GM18868 (cell line): ENCODE results near the gene PDE4B.

Source experiments
- ATAC-seq: cut with Tn5 transposase; IDR thresholded peaks from one replicate; pipeline ENCODE4 v1.9.1; 2021; ENCODE audit warnings: mild to moderate bottlenecking, moderate library complexity; ENCODE audit not compliant: unreplicated experiment

The PDE4B gene

DNA sequence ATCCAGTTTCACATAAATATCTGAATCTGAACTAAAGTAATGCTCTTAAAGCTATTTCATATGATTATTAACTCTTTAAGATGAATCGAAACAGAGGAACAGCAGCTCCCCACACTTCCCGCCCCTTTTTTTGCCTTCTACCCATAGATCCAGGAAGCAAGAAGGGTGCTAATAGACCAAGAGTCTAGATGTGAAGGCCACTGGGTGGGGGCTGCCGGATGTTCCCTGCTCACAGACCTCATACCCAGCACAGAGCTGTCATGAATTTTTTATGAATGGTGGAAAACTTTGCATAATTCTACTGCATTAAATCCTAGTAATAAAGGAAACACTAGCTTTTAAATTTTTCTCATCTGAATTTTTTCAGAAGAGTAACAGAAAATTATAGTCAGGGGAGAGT lies 457.4 kb downstream of the PDE4B start:
- no peak for ATAC-seq

DNA sequence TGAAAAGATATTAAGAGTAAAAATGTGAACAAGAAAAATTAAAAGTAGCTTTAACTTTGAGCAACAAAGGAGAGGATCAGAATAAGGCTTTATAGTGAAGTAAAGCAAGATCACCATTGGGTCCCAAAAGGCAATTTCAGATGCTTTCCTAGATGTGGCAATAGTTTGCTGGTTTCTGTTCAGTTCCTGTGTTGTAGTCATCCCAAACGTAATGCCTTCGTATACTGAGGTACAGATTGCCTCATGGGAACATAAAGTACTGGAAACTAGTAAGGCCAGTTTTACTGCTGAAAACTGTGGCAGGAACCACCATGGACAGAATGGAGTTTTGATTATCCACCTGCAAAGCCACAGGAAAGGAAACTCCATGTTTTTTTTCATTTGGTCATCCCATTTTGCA lies 457.8 kb downstream of the PDE4B start:
- ATAC-seq, result no peak

DNA sequence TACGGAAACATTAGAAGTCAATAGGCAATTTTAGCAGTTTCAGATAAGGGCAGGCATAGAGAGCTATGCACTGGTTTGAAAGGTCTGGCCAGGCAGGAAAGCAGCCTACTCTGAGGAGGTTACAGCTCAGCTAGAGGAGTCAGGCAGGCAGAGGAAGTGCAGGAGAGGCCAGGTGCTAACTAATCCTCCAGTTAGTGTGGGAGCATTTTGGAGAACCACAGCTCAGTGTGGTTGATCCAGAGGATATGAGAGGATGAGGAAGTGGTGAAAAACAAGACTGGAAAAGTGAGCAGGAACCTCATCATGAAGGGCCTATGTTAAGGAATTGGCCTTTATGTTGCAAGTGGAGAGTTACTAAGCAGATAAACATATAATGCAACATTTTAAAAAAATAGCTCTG lies 458.9 kb downstream of the PDE4B start:
- peak; percentile 54 for ATAC-seq

DNA sequence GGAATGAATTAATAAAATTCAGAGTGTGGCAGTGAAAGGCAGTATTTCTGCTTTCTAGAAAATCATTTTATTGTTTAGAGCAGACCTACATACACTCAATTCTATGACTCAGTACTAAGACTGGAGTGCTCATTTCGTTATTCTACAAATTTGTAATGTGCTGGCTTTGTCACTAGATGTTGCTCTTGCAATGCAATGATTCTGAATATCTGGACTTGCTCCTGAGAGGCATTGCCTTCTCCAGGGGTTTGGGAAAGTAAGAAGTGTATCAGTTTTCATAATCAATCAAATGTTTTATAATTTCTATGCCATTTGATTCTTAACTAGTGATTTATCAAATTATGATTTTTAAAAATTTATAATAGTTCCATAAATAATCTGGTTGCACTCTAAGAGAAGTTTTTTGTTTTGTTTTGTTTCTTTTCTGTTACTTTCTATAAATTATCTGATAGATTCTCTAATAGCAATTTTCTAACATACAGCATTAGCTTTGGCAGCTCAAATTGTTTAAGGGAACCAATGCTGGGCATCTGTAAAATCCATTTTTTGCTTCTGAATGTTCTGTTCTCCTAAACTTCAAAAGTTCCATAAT lies 460.7 kb downstream of the PDE4B start:
- ATAC-seq, result peak; percentile 76

DNA sequence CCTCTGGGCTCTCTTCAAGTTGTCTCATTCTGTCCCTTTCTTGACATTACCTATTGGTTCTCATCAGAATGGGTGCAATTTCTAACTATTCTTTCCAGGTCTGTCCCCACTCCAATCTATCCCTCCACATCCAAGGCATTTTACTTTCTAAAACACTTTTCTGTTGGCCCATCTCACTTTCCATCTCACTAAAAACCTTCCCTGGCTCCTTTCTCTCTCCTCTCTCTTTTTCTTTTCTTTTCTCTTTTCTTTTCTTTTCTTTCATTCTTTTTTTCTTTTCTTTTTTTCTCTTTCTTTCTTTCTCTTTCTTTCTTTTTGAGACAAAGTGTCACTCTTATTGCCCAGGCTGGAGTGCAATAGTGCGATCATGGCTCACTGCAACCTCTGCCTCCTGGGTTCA lies 462.1 kb downstream of the PDE4B start:
- no peak for ATAC-seq

DNA sequence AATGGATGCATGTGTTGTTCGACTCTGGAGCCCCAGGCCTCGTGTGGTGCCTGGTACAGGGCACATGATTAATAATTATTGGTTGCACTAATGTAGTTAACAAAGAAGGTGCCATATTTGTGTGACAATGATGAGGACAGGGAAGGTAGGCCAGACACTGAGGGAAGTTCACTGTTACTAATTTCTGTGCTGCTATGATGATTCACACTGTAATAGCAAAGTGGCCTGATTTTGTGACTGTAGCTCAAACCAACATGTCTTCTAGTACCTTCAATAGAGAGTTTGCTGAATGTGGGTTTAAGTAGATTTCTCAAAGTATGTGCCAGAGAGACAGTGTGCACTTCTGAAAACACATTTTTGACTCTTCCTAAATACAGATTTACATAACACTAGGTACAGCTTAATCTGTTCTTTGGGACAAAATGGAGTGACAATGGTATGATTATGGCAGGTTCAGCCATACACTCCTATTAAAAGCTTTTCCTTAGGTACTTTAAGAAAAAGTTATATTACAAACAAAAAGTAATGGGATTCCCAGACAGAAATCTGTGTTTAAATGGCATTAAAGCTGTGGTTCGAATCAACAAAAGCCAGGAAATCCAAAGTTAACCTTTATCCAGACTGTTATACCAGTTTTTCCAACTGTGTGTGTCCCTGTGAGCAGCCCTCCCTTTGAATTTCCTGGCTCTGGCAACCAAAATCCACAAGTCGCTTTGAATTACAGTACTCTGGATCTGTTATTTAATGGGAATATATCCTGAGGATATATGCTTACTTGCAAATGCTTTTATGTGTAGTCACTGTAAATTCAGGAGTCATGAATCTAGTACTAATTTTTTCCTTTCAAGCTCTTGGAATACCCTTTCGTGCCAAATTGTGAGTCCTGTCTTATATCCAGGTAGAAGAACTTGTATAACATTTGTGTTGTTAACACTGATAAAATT lies 464.2 kb downstream of the PDE4B start:
- no peak for ATAC-seq

DNA sequence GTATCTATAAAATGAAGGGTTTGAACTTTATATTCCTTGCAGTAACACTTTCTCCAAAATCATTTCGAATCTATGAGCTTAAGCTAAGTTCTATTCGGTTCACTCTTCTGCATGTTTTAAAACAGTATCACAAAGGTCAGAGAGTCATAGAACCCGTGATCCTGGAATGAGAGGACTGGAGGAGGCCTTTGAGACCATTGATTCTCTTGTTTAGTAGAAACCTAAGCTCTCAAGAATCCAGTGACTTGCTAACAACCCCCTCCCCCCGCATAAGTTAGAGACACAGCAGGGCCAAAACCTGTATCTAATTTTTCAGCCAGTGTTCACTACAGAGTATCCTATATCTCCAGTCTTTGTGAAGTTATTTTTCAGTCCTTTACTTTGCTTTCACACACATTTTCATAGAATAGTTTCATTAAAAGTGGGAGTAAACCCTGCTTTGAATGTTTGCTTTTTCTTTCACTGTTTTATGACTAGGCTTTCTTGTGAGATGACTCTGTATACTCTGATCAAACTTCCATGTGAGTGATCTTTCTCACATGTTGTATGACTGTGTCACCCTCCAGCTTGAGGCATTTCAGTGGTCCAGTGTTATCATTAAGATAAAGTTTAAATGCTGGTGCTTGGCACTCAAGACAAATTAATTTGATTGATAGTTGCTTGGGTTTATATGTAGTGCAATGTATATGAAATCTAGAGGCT lies 465.9 kb downstream of the PDE4B start:
- peak; percentile 83 for ATAC-seq

DNA sequence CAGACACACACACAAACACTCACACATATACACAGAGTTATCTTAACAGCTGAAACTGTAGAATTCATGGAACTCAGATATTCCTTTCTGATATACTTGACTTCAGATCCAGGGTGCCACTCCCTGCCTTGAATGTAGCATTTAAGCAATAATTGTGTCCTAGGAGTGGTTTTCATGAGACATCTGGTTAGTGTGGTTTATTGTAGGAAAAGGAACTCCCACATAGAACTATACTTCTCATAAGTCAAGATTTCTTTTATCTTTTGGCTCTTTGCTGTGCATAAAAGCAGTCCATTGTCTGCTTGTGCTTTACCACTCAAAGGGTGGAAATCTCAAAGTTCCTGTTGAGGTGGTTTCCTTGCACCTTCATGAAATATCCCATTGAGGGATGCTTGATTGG lies 468.7 kb downstream of the PDE4B start:
- no peak for ATAC-seq

DNA sequence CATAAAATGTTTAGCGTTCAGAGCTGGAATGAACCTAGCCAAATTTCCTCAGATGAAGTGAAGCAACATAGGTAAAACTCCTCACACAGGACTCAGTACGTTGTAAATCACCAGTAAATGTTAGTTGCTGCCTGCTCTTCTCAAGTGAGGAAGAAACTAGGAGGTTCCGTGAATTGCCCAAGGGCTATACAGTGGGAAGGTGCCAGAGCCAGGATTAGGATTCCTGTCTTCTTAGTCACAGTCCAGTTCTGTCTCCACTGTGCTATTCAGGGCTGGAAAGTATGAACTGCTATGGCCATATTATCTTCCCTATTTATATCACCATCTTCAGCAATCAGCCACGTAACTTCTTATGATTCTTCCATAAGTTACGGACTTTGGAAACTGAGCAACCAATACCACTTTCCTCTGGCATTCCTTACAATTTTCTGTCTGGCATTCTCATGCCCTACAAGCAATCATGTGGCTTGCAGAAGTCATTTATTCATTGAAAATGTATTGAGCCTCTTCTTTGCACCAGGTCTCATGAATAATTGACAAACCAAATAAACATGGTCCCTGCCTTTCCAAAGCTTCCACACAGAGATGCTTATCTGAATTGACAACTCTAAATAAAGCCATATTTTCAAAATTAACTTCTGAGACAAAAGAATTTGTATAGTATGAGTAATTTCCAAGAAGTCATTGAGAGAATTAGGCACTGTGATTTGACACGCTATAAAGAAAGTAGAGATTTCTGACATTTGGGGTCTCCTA lies 469.7 kb downstream of the PDE4B start:
- ATAC-seq, result no peak

DNA sequence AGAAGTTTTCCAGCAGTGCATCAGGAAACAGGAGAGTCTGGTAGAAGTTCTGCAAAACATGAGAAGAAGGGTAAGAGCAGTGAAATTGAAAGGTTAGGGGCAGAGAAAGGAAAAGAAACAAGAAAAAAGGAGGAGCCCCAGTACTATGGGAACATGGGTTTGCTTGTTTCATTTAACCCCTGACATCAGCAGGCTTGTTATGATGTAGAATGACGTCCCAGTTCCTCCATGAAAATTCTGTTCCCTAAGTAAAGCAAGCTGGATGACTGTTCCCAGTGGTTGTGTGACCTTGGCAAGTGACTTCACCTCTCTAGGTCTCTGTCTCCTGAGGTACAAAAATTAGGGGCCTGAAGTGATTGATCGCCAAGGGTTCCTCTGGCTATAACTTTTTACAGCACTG lies 472.6 kb downstream of the PDE4B start:
- no peak for ATAC-seq

DNA sequence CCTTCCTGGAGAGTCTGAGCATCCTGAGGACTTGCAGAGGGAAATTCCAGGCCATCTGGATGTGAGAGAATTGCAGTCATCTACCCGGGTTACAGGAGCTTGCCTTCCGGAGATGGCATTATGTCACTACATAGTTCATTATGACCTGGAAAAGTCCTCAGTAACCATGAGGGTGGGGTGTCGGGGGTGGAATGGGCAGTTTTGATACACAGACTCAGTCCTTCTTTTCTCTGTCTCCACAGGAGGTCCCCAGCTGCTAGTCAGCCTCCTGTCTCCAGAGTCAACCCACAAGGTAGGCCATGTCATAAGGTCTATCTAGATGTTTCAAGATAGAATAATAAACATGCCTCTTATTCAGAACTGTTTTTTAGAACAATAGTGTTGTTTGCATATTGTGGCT lies 473.1 kb downstream of the PDE4B start:
- ATAC-seq, result peak; percentile 46

DNA sequence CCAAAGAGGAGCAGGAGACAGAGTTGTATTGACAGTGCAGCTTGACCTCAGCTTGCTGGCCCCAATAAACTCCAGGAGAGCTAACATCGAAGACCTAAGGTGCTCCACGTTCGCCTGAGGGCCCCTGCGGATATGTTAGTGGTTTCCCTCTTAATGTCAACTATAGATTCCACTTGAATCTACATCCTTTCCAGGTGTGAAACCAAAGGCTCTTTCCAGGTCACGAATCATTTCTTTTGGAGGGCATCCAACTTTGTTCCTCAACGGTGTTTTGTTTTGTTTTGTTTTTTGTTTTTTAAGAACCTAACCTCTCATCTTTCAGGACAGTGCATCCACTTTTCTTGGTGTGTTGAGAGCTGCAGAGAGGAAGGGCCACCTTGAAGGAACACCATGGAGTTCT lies 473.7 kb downstream of the PDE4B start:
- ATAC-seq, result no peak

DNA sequence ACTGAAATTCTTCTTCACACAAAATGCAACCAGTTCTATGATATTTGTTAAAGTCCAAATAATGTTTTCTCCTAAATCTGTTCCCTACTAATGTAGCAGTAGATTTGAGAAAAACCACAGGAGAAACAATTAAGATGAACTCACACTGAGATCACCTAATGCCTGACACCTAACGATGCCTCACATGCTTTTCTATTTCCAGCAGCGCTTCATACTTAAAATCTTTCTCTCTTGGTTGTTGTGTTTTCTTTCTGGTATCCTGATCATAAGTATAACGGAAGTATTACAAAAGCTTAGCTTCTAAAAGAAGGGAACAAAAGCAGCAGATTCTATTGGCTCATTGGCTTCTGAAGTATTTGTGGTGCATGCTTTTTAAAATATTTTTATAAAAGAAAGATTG lies 474.1 kb downstream of the PDE4B start:
- ATAC-seq, result no peak

DNA sequence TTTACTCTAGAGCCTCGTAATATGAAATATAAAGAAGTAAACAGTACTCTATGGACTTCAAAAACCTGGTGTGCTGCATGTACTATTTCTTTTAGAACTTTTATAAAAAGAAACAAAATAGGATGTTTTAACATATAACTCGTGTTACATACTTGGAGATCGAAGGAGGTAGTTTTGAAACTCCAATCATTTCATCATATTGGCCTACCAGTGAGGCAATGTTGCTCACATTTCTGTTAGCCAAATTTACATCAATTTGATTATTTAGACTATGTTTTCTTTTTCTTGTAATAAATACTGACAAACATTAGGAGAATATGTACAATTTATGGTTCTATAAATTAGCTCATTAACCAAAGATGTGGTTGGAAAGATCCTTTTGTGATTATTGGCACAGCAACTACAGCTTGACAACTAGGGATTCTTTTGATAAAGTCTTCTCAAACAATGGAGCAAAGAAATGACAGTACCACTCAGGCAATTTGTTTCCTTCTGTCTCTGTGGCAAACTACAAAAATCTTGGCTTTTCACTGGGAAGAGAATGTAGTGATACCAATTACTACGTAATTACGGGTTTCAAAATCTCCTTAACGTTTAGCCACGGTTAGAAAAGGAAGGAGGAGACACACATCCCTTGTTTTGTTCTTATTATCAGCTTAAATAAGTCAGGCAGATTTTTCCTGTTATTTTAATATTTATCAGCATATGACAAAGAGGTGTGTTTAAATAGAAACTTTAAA lies 474.7 kb downstream of the PDE4B start:
- ATAC-seq, result no peak

DNA sequence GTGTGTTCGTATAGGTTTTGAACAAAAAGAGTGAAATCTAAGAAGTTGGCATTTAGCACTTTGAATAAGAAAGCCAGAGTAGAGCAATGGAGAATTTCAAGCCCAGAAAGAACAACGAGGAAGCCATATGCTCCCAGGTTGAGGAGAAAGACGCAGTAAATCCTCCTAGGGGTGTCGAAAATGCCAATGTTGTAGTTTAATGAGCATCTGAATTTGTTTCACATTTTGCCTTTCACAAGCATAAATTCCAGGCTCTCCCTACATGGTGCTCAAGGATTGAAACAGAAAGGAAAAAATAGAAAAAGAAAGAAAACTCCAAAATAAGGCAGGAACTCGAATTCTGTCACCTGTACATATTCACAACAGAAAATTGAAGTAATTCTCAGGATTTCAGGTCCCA lies 476.5 kb downstream of the PDE4B start:
- ATAC-seq, result no peak

DNA sequence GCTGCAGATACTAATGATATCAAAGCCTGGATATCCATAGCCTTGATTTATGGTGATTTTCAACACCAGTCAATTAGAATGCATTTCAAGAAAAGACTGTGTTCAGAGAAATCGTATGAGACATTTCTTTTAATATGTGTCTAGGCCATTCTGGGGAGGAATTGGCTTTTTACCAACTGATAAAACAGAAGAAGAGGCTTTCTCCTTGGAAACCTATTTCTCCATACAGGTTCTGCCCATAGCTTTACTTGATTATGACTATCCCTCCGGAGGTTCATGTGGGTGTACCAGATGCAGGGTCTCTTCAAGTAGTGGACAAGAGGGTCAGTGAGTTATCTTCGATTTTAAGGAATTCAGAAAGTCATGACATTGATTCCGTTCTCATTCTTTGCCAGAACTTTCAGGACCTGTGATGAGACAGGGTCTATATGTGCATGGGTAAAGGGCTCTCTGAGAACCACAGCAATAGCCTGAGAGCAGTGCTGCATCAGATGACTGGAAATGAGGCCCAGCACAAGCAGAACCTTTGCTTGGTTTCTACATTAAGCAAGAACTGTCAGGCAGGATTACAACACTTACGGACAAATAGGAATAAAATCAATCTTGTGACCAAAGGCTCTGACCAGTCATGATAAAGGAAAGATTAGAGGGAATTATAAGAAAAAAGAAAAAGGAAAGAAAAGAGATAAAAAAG lies 477.6 kb downstream of the PDE4B start:
- ATAC-seq, result no peak

DNA sequence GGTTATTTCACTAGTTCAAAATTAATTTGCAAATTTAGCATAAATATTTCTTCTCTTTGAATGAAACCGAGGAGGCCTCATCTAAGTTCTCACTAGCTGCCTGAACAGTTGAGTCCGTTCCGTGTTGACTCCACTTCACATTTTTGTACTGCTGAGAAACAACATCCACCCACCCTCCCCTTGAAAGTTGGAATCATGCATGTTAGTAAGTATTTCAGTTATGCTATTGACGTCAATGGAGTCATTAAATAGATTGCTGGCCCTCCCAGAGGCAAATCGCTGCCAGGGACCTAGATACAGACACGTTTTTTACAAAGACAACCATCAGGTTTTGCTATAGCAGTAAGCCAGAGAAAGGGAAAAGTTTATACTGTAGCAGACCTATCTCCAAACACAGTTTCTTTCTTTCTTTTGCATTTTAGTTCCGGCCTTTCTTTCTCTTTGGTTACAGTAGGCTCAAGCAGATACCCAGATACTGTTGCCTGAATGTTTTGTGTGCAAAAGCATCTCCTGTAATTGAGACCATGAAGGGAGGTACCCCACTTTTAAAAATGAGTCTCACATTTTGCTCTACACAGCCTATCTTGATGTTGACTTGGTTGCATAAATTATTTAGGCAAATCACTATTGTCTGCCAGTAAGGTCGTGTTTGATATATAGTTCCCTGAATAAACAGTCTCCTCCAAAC lies 478.7 kb downstream of the PDE4B start:
- ATAC-seq, result peak; percentile 41

DNA sequence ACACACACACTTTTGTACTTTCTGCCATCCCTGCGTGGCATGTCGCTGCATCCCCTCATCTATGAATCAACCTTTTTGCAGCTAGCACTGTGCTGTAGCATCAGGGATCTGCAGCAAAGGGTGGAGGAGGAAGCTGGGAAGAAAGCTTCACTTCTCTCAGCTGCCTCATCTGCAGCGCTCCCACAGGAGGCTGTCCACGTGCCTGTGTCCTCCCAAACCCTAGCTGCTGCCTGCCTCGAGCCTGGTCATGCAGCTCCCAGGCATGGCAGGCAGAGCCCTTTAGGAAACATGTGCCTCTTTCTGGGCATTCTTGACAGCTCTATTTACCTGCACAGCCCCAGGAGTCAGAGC lies 479.2 kb downstream of the PDE4B start:
- no peak for ATAC-seq

DNA sequence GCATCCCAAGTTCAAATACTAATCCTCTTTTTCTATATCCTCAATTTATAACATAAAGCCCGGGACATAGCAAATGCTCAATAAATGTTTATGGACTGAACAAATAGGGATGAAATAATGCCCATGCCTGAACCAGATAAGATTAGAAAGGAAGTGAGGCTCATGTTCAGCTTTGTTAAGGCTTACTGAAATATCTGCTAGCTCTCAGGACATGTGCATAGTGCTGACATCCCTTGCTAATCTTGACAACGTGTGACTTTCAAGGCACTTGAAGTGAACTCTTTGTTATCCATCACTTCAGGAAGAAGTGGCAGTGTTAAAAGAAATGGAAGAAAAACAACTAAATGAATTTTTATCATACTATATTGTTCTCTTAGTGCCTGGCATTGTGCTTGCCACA lies 481.0 kb downstream of the PDE4B start:
- no peak for ATAC-seq
